ENCODE data around the gene REM1. TPM values are rescaled to one million over a fixed set of nuclear protein-coding genes. Genes with fewer than 3 reads are reported as not detected.
"Not testable (repeated sequence)": the region's sequence is repeated elsewhere in the genome, so short reads cannot be mapped to it uniquely, and the experiment has no call there.

REM1 gene
- total RNA-seq, 2 donors from 2014 or later = 4.3 TPM

GRCh38 chr20:31446084-31446819 lies 28.8 kb upstream of the REM1 start:
- Histone ChIP-seq H3K27me3 (replicated peaks; ENCODE audit: insufficient read depth) (no peaks in the 10 kb centered on the region), H3K36me3 (no peaks in the 10 kb centered on the region), H3K27ac (no peak overlapping the region), H3K4me1 (ENCODE audit: control insufficient read depth in 1 of 2, low read depth in 2 of 2) (no peaks in the 10 kb centered on the region), H3K4me3 (no peak overlapping the region), H3K9me3 (no peaks in the 10 kb centered on the region)
- ATAC-seq (ENCODE audit: insufficient number of reproducible peaks, low FRiP score, low read depth) = no peak
- TF ChIP-seq, protein P1, sequence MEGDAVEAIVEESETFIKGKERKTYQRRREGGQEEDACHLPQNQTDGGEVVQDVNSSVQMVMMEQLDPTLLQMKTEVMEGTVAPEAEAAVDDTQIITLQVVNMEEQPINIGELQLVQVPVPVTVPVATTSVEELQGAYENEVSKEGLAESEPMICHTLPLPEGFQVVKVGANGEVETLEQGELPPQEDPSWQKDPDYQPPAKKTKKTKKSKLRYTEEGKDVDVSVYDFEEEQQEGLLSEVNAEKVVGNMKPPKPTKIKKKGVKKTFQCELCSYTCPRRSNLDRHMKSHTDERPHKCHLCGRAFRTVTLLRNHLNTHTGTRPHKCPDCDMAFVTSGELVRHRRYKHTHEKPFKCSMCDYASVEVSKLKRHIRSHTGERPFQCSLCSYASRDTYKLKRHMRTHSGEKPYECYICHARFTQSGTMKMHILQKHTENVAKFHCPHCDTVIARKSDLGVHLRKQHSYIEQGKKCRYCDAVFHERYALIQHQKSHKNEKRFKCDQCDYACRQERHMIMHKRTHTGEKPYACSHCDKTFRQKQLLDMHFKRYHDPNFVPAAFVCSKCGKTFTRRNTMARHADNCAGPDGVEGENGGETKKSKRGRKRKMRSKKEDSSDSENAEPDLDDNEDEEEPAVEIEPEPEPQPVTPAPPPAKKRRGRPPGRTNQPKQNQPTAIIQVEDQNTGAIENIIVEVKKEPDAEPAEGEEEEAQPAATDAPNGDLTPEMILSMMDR (IDR thresholded peaks at IDR 0.05) = no peak
- DNase-seq (ENCODE audit: low spot score) = no peak

- Histone ChIP-seq H3K9me3 (no peaks in the 10 kb centered on the region), H3K27me3 (replicated peaks; ENCODE audit: insufficient read depth) (no peaks in the 10 kb centered on the region), H3K27ac (no peak overlapping the region), H3K4me3 (no peak overlapping the region), H3K36me3 (no peaks in the 10 kb centered on the region), H3K4me1 (ENCODE audit: control insufficient read depth in 1 of 2, low read depth in 2 of 2) (peaks cover 7 to 11% of the 10 kb centered on the region in 2 donors)
- TF ChIP-seq, protein P1 (IDR thresholded peaks at IDR 0.05) = no peak
- DNase-seq (ENCODE audit: low spot score) (no peak), ATAC-seq (ENCODE audit: insufficient number of reproducible peaks, low FRiP score, low read depth) (no peak)
These were observed 25.3 kb upstream of the REM1 start for GRCh38 chr20:31449511-31450414.

DNA sequence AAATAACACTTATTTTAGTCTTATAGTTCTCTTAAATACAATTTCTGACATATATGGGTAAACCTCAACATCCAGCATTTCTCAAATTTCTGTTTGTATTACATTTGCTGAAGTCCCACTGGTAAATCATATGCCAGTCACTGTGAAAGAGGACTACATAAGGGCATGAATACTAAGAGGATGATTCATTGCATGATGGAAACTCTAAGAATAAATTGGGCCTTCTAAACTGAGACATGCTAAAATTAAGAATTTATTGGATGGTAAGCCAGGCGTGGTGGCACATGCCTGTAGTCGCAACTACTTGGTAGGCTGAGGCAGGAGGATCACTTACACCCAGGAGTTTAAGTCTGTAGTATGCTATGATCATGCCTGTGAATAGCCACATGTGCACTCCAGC lies 22.5 kb upstream of the REM1 start:
- Histone ChIP-seq H3K4me3 (no peak overlapping the region), H3K9me3 (no peaks in the 10 kb centered on the region), H3K4me1 (ENCODE audit: control insufficient read depth in 1 of 2, low read depth in 2 of 2) (peaks cover 7 to 11% of the 10 kb centered on the region in 2 donors), H3K27me3 (replicated peaks; ENCODE audit: insufficient read depth) (no peaks in the 10 kb centered on the region), H3K27ac (peak overlapping the region; percentile 84 to 86), H3K36me3 (no peaks in the 10 kb centered on the region)
- ATAC-seq (ENCODE audit: insufficient number of reproducible peaks, low FRiP score, low read depth) = peak; percentile 88
- DNase-seq (ENCODE audit: low spot score) = no peak
- TF ChIP-seq, protein P1 (IDR thresholded peaks at IDR 0.05) = no peak

- Histone ChIP-seq H3K9me3 (no peaks in the 10 kb centered on the region), H3K27me3 (replicated peaks; ENCODE audit: insufficient read depth) (no peaks in the 10 kb centered on the region), H3K36me3 (no peaks in the 10 kb centered on the region), H3K4me3 (no peak overlapping the region), H3K4me1 (ENCODE audit: control insufficient read depth in 1 of 2, low read depth in 2 of 2) (peaks cover 7 to 11% of the 10 kb centered on the region in 2 donors), H3K27ac (no peak overlapping the region)
- TF ChIP-seq, protein P1 (IDR thresholded peaks at IDR 0.05) = no peak
- ATAC-seq (ENCODE audit: insufficient number of reproducible peaks, low FRiP score, low read depth) (no peak), DNase-seq (ENCODE audit: low spot score) (no peak)
These were observed 20.7 kb upstream of the REM1 start for GRCh38 chr20:31454361-31454760.

- DNase-seq (ENCODE audit: low spot score); H3K4me3 ChIP-seq: not testable (repeated sequence)
These were observed 4.1 kb upstream of the REM1 start for GRCh38 chr20:31470946-31471345.

More at GRCh38 chr20:31470946-31471345, 4.1 kb upstream of the REM1 start:
- not testable (repeated sequence) for H3K27me3 ChIP-seq (replicated peaks; ENCODE audit: insufficient read depth); ATAC-seq (ENCODE audit: insufficient number of reproducible peaks, low FRiP score, low read depth); H3K9me3 ChIP-seq; H3K27ac ChIP-seq; H3K36me3 ChIP-seq; H3K4me1 ChIP-seq (ENCODE audit: control insufficient read depth in 1 of 2, low read depth in 2 of 2)
